ENCODE data around the gene PELO. TPM values are rescaled to one million over a fixed set of nuclear protein-coding genes. Genes with fewer than 3 reads are reported as not detected.

Gene PELO
- polyA plus RNA-seq, 1 experiment, result 29.6 TPM

- ChIA-PET CTCF (interaction anchor here (0.7 to 1.6 kb wide), 2 partner anchors 12 to 127 kb away, joined by 3 to 6 read pairs; no protein-coding TSS in a partner anchor), POLR2A (no interaction called here)
- Histone ChIP-seq H3K36me3 (ENCODE audit: control insufficient read depth, insufficient read depth, low read length) (no peaks in the 10 kb centered on the region), H3K27me3 (ENCODE audit: control insufficient read depth, insufficient read depth, low read length) (no peaks in the 10 kb centered on the region), H3K4me3 (ENCODE audit: low read depth, low read length) (no peak overlapping the region)
- DNase-seq (ENCODE audit: low read depth), result no peak
- TF ChIP-seq CTCF (IDR thresholded peaks at IDR 0.05; ENCODE audit: insufficient read depth, low read depth, low read length), result no peak
These were observed 1.3 kb upstream of the PELO start for GRCh38 chr5:52786391-52786790.

- Histone ChIP-seq H3K27me3 (ENCODE audit: control insufficient read depth, insufficient read depth, low read length) (no peaks in the 10 kb centered on the region), H3K4me3 (ENCODE audit: low read depth, low read length) (peak overlapping the region; percentile 57), H3K36me3 (ENCODE audit: control insufficient read depth, insufficient read depth, low read length) (no peaks in the 10 kb centered on the region)
- TF ChIP-seq CTCF (IDR thresholded peaks at IDR 0.05; ENCODE audit: insufficient read depth, low read depth, low read length), result peak; percentile 25; the same call in 1 of the 2 replicates
- ChIA-PET CTCF (interaction anchor here (0.7 to 1.6 kb wide), 13 partner anchors 8 to 312 kb away, joined by 3 to 13 read pairs (median 4); no protein-coding TSS in a partner anchor), POLR2A (no interaction called here)
- no peak for DNase-seq (ENCODE audit: low read depth)
These were observed 642 bp upstream of the PELO start for GRCh38 chr5:52786949-52787599.

- no peaks in the 10 kb centered on the region for H3K36me3 ChIP-seq (ENCODE audit: control insufficient read depth, insufficient read depth, low read length)
- ChIA-PET CTCF (interaction anchor here (0.9 to 1.5 kb wide), 6 partner anchors 10 to 127 kb away, joined by 3 to 13 read pairs (median 4); no protein-coding TSS in a partner anchor), POLR2A (interaction anchor here (0.6 kb wide), 1 partner anchor 133 kb away, joined by 3 read pairs; no protein-coding TSS in a partner anchor)
- TF ChIP-seq CTCF (IDR thresholded peaks at IDR 0.05; ENCODE audit: insufficient read depth, low read depth, low read length), result no peak
- peak overlapping the region; percentile 57 for H3K4me3 ChIP-seq (ENCODE audit: low read depth, low read length)
- no peaks in the 10 kb centered on the region for H3K27me3 ChIP-seq (ENCODE audit: control insufficient read depth, insufficient read depth, low read length)
- DNase-seq (ENCODE audit: low read depth), result no peak
These were observed 747 bp downstream of the PELO start for GRCh38 chr5:52788505-52788821.

- Histone ChIP-seq H3K36me3 (ENCODE audit: control insufficient read depth, insufficient read depth, low read length) (no peaks in the 10 kb centered on the region), H3K4me3 (ENCODE audit: low read depth, low read length) (peak overlapping the region; percentile 57; the same call in 1 of the 2 replicates), H3K27me3 (ENCODE audit: control insufficient read depth, insufficient read depth, low read length) (no peaks in the 10 kb centered on the region)
- no peak for DNase-seq (ENCODE audit: low read depth)
- CTCF ChIA-PET, result interaction anchor here (0.8 to 1.5 kb wide), 6 partner anchors 9 to 1657 kb away, joined by 3 to 7 read pairs (median 4); no protein-coding TSS in a partner anchor
- no peak for TF ChIP-seq CTCF (IDR thresholded peaks at IDR 0.05; ENCODE audit: insufficient read depth, low read depth, low read length)
- POLR2A ChIA-PET, result no interaction called here
These were observed 1.7 kb downstream of the PELO start for GRCh38 chr5:52789378-52789777.

GRCh38 chr5:52789851-52790250 is 2.1 kb downstream of the PELO start:
- POLR2A ChIA-PET, result no interaction called here
- no peaks in the 10 kb centered on the region for H3K27me3 ChIP-seq (ENCODE audit: control insufficient read depth, insufficient read depth, low read length)
- TF ChIP-seq CTCF (IDR thresholded peaks at IDR 0.05; ENCODE audit: insufficient read depth, low read depth, low read length), result no peak
- DNase-seq (ENCODE audit: low read depth), result no peak
- no peak overlapping the region for H3K4me3 ChIP-seq (ENCODE audit: low read depth, low read length)
- no peaks in the 10 kb centered on the region for H3K36me3 ChIP-seq (ENCODE audit: control insufficient read depth, insufficient read depth, low read length)
- CTCF ChIA-PET, result interaction anchor here (0.8 to 1.5 kb wide), 6 partner anchors 9 to 1656 kb away, joined by 3 to 7 read pairs (median 4); no protein-coding TSS in a partner anchor
